Measurements from ENCODE around the gene ARRB1.

Gene ARRB1

GRCh38 chr11:75273411-75274391 lies 77.8 kb downstream of the ARRB1 start:
- no peak overlapping the region for H2AFZ ChIP-seq (ENCODE audit: low read depth, low read length)
- no peak overlapping the region for H3K4me2 ChIP-seq (ENCODE audit: low read length)
- H3K36me3 ChIP-seq (replicated peaks; ENCODE audit: low read depth, low read length): no peaks in the 10 kb centered on the region
- no peak overlapping the region for H3K27ac ChIP-seq (ENCODE audit: low read length)
- no peak for TF ChIP-seq EZH2phosphoT487 (IDR thresholded peaks at IDR 0.05; ENCODE audit: low read depth)
- no peak for TF ChIP-seq CTCF (IDR thresholded peaks at IDR 0.05; ENCODE audit: low read depth, low read length)
- no peak overlapping the region for H3K4me3 ChIP-seq (ENCODE audit: low read length)
- 0 out of 2 replicates have a peak, but pooled peaks cover 11% of the 10 kb centered on the region for H3K27me3 ChIP-seq (ENCODE audit: low read depth, low read length)
- no peaks in the 10 kb centered on the region for H4K20me1 ChIP-seq (ENCODE audit: insufficient read depth, low read length)
- 0 out of 2 replicates have a peak, but pooled peaks cover 4% of the 10 kb centered on the region for H3K4me1 ChIP-seq (ENCODE audit: low read length)
- no peak overlapping the region for H3K9ac ChIP-seq (ENCODE audit: low read length)
- H3K79me2 ChIP-seq (ENCODE audit: low read length): no peaks in the 10 kb centered on the region
- H3K9me3 ChIP-seq (ENCODE audit: insufficient read depth, low read length): no peaks in the 10 kb centered on the region

- Histone ChIP-seq H3K9me3 (ENCODE audit: insufficient read depth, low read length) (no peaks in the 10 kb centered on the region), H4K20me1 (ENCODE audit: insufficient read depth, low read length) (no peaks in the 10 kb centered on the region), H3K36me3 (replicated peaks; ENCODE audit: low read depth, low read length) (no peaks in the 10 kb centered on the region), H3K27me3 (ENCODE audit: low read depth, low read length) (0 out of 2 replicates have a peak, but pooled peaks cover 11% of the 10 kb centered on the region), H3K4me2 (ENCODE audit: low read length) (peak overlapping the region; percentile 47), H3K27ac (ENCODE audit: low read length) (no peak overlapping the region), H2AFZ (ENCODE audit: low read depth, low read length) (peak overlapping the region; percentile 13; the same call in 1 of the 2 replicates), H3K4me1 (ENCODE audit: low read length) (0 out of 2 replicates have a peak, but pooled peaks cover 4% of the 10 kb centered on the region), H3K79me2 (ENCODE audit: low read length) (no peaks in the 10 kb centered on the region), H3K4me3 (ENCODE audit: low read length) (peak overlapping the region; percentile 52), H3K9ac (ENCODE audit: low read length) (peak overlapping the region; percentile 17; the same call in 1 of the 2 replicates)
- TF ChIP-seq CTCF (IDR thresholded peaks at IDR 0.05; ENCODE audit: low read depth, low read length) (no peak), EZH2phosphoT487 (IDR thresholded peaks at IDR 0.05; ENCODE audit: low read depth) (no peak)
These were observed 78.6 kb downstream of the ARRB1 start for GRCh38 chr11:75272821-75273301.

- H3K9ac ChIP-seq (ENCODE audit: low read length): peak overlapping the region; percentile 17; the same call in 1 of the 2 replicates
- 0 out of 2 replicates have a peak, but pooled peaks cover 4% of the 10 kb centered on the region for H3K4me1 ChIP-seq (ENCODE audit: low read length)
- H3K27ac ChIP-seq (ENCODE audit: low read length): no peak overlapping the region
- no peaks in the 10 kb centered on the region for H3K79me2 ChIP-seq (ENCODE audit: low read length)
- no peaks in the 10 kb centered on the region for H4K20me1 ChIP-seq (ENCODE audit: insufficient read depth, low read length)
- H3K4me3 ChIP-seq (ENCODE audit: low read length): peak overlapping the region; percentile 52
- H3K27me3 ChIP-seq (ENCODE audit: low read depth, low read length): 0 out of 2 replicates have a peak, but pooled peaks cover 11% of the 10 kb centered on the region
- TF ChIP-seq CTCF (IDR thresholded peaks at IDR 0.05; ENCODE audit: low read depth, low read length) (no peak), EZH2phosphoT487 (IDR thresholded peaks at IDR 0.05; ENCODE audit: low read depth) (no peak)
- H3K36me3 ChIP-seq (replicated peaks; ENCODE audit: low read depth, low read length): no peaks in the 10 kb centered on the region
- H3K9me3 ChIP-seq (ENCODE audit: insufficient read depth, low read length): no peaks in the 10 kb centered on the region
- peak overlapping the region; percentile 47 for H3K4me2 ChIP-seq (ENCODE audit: low read length)
- peak overlapping the region; percentile 13; the same call in 1 of the 2 replicates for H2AFZ ChIP-seq (ENCODE audit: low read depth, low read length)
These were observed 79.1 kb downstream of the ARRB1 start for GRCh38 chr11:75272391-75272790.

- Histone ChIP-seq H3K27ac (ENCODE audit: low read length) (no peak overlapping the region), H3K9ac (ENCODE audit: low read length) (no peak overlapping the region), H3K79me2 (ENCODE audit: low read length) (no peaks in the 10 kb centered on the region), H3K4me2 (ENCODE audit: low read length) (no peak overlapping the region), H3K4me3 (ENCODE audit: low read length) (no peak overlapping the region), H3K4me1 (ENCODE audit: low read length) (0 out of 2 replicates have a peak, but pooled peaks cover 4% of the 10 kb centered on the region), H3K9me3 (ENCODE audit: insufficient read depth, low read length) (no peaks in the 10 kb centered on the region), H3K27me3 (ENCODE audit: low read depth, low read length) (0 out of 2 replicates have a peak, but pooled peaks cover 11% of the 10 kb centered on the region), H2AFZ (ENCODE audit: low read depth, low read length) (no peak overlapping the region), H3K36me3 (replicated peaks; ENCODE audit: low read depth, low read length) (no peaks in the 10 kb centered on the region), H4K20me1 (ENCODE audit: insufficient read depth, low read length) (no peaks in the 10 kb centered on the region)
- TF ChIP-seq CTCF (IDR thresholded peaks at IDR 0.05; ENCODE audit: low read depth, low read length) (no peak), EZH2phosphoT487 (IDR thresholded peaks at IDR 0.05; ENCODE audit: low read depth) (no peak)
These were observed 79.7 kb downstream of the ARRB1 start for GRCh38 chr11:75271730-75272129.

All from OCI-LY3 (cell line).